ENCODE data around the gene CYP2B6. TPM values are rescaled to one million over a fixed set of nuclear protein-coding genes. Genes with fewer than 3 reads are reported as not detected.
"Not testable (repeated sequence)": the region's sequence is repeated elsewhere in the genome, so short reads cannot be mapped to it uniquely, and the experiment has no call there.

The CYP2B6 gene
- total and polyA plus RNA-seq, 2 donors (not counting 1 experiment from before 2014, with no cell fraction given): not detected

- H2AFZ ChIP-seq (ENCODE audit: low read length): no peak overlapping the region
- no peak overlapping the region for H3K9ac ChIP-seq (ENCODE audit: insufficient read depth, low read length)
- no peak overlapping the region for H3K27ac ChIP-seq (ENCODE audit: insufficient read depth, low read length)
- TF ChIP-seq CTCF (conservative IDR thresholded peaks at IDR 0.05 in 1 of 2, IDR thresholded peaks at IDR 0.05 in 1 of 2; ENCODE audit: low read depth in 1 of 2, low read length in 2 of 2) (no peak), EZH2 (IDR thresholded peaks at IDR 0.05; ENCODE audit: low read length, missing control alignments) (no peak)
- H3K36me3 ChIP-seq (ENCODE audit: control insufficient read depth, insufficient read depth, low read length): no peaks in the 10 kb centered on the region
- no peak overlapping the region for H3K4me3 ChIP-seq (replicated peaks in 1 of 4; ENCODE audit: control extremely low read depth in 1 of 4, insufficient read depth in 1 of 4, low read depth in 3 of 4, low read length in 4 of 4)
- H3K27me3 ChIP-seq (ENCODE audit: control insufficient read depth, insufficient read depth, low read length): no peaks in the 10 kb centered on the region
- no peaks in the 10 kb centered on the region for H4K20me1 ChIP-seq (ENCODE audit: control insufficient read depth, extremely low read depth, insufficient read depth, low read length)
- no peak for DNase-seq (ENCODE audit: low read depth in 2 of 2)
- H3K9me3 ChIP-seq (ENCODE audit: control insufficient read depth, insufficient read depth, low read depth, low read length): no peaks in the 10 kb centered on the region
- no peaks in the 10 kb centered on the region for H3K79me2 ChIP-seq (ENCODE audit: control insufficient read depth, insufficient read depth, low read length)
- no peaks in the 10 kb centered on the region for H3K4me1 ChIP-seq (ENCODE audit: control insufficient read depth, extremely low read depth, insufficient read depth, low read length)
- H3K4me2 ChIP-seq (ENCODE audit: extremely low read depth, insufficient read depth, low read length): no peak overlapping the region
Observed at GRCh38 chr19:41029524-41030432, 38.7 kb downstream of the CYP2B6 start.

- no peak overlapping the region for H3K9ac ChIP-seq (ENCODE audit: insufficient read depth, low read length)
- H2AFZ ChIP-seq (ENCODE audit: low read length): no peak overlapping the region
- no peak overlapping the region for H3K4me3 ChIP-seq (replicated peaks in 1 of 4; ENCODE audit: control extremely low read depth in 1 of 4, insufficient read depth in 1 of 4, low read depth in 3 of 4, low read length in 4 of 4)
- no peaks in the 10 kb centered on the region for H3K9me3 ChIP-seq (ENCODE audit: control insufficient read depth, insufficient read depth, low read depth, low read length)
- H4K20me1 ChIP-seq (ENCODE audit: control insufficient read depth, extremely low read depth, insufficient read depth, low read length): no peaks in the 10 kb centered on the region
- no peaks in the 10 kb centered on the region for H3K36me3 ChIP-seq (ENCODE audit: control insufficient read depth, insufficient read depth, low read length)
- no peaks in the 10 kb centered on the region for H3K4me1 ChIP-seq (ENCODE audit: control insufficient read depth, extremely low read depth, insufficient read depth, low read length)
- H3K79me2 ChIP-seq (ENCODE audit: control insufficient read depth, insufficient read depth, low read length): no peaks in the 10 kb centered on the region
- DNase-seq (ENCODE audit: low read depth in 2 of 2): no peak
- no peak overlapping the region for H3K4me2 ChIP-seq (ENCODE audit: extremely low read depth, insufficient read depth, low read length)
- TF ChIP-seq CTCF (conservative IDR thresholded peaks at IDR 0.05 in 1 of 2, IDR thresholded peaks at IDR 0.05 in 1 of 2; ENCODE audit: low read depth in 1 of 2, low read length in 2 of 2) (no peak), EZH2 (IDR thresholded peaks at IDR 0.05; ENCODE audit: low read length, missing control alignments) (no peak)
- H3K27ac ChIP-seq (ENCODE audit: insufficient read depth, low read length): no peak overlapping the region
- H3K27me3 ChIP-seq (ENCODE audit: control insufficient read depth, insufficient read depth, low read length): no peaks in the 10 kb centered on the region
Observed at GRCh38 chr19:41030651-41031050, 39.6 kb downstream of the CYP2B6 start.

GRCh38 chr19:41031916-41032315 lies 40.8 kb downstream of the CYP2B6 start:
- H3K36me3 ChIP-seq (ENCODE audit: control insufficient read depth, insufficient read depth, low read length): no peaks in the 10 kb centered on the region
- no peak for TF ChIP-seq CTCF (conservative IDR thresholded peaks at IDR 0.05 in 1 of 2, IDR thresholded peaks at IDR 0.05 in 1 of 2; ENCODE audit: low read depth in 1 of 2, low read length in 2 of 2)
- no peak for TF ChIP-seq EZH2 (IDR thresholded peaks at IDR 0.05; ENCODE audit: low read length, missing control alignments)
- H3K79me2 ChIP-seq (ENCODE audit: control insufficient read depth, insufficient read depth, low read length): no peaks in the 10 kb centered on the region
- no peak overlapping the region for H3K4me3 ChIP-seq (replicated peaks in 1 of 4; ENCODE audit: control extremely low read depth in 1 of 4, insufficient read depth in 1 of 4, low read depth in 3 of 4, low read length in 4 of 4)
- no peaks in the 10 kb centered on the region for H3K9me3 ChIP-seq (ENCODE audit: control insufficient read depth, insufficient read depth, low read depth, low read length)
- H3K27me3 ChIP-seq (ENCODE audit: control insufficient read depth, insufficient read depth, low read length): no peaks in the 10 kb centered on the region
- DNase-seq (ENCODE audit: low read depth in 2 of 2): no peak
- H3K27ac ChIP-seq (ENCODE audit: insufficient read depth, low read length): no peak overlapping the region
- H3K4me1 ChIP-seq (ENCODE audit: control insufficient read depth, extremely low read depth, insufficient read depth, low read length): no peaks in the 10 kb centered on the region
- no peak overlapping the region for H3K9ac ChIP-seq (ENCODE audit: insufficient read depth, low read length)
- no peaks in the 10 kb centered on the region for H4K20me1 ChIP-seq (ENCODE audit: control insufficient read depth, extremely low read depth, insufficient read depth, low read length)
- H3K4me2 ChIP-seq (ENCODE audit: extremely low read depth, insufficient read depth, low read length): no peak overlapping the region
- H2AFZ ChIP-seq (ENCODE audit: low read length): no peak overlapping the region

GRCh38 chr19:41033324-41033723 lies 42.2 kb downstream of the CYP2B6 start:
- not testable (repeated sequence) for H3K27ac ChIP-seq (ENCODE audit: insufficient read depth, low read length); H3K27me3 ChIP-seq (ENCODE audit: control insufficient read depth, insufficient read depth, low read length); H3K4me3 ChIP-seq (replicated peaks in 1 of 4; ENCODE audit: control extremely low read depth in 1 of 4, insufficient read depth in 1 of 4, low read depth in 3 of 4, low read length in 4 of 4); H2AFZ ChIP-seq (ENCODE audit: low read length); H3K4me1 ChIP-seq (ENCODE audit: control insufficient read depth, extremely low read depth, insufficient read depth, low read length); H3K79me2 ChIP-seq (ENCODE audit: control insufficient read depth, insufficient read depth, low read length); H3K9ac ChIP-seq (ENCODE audit: insufficient read depth, low read length); H3K9me3 ChIP-seq (ENCODE audit: control insufficient read depth, insufficient read depth, low read depth, low read length); DNase-seq (ENCODE audit: low read depth in 2 of 2); H3K36me3 ChIP-seq (ENCODE audit: control insufficient read depth, insufficient read depth, low read length); H3K4me2 ChIP-seq (ENCODE audit: extremely low read depth, insufficient read depth, low read length); H4K20me1 ChIP-seq (ENCODE audit: control insufficient read depth, extremely low read depth, insufficient read depth, low read length)

Data from fibroblast of lung (primary cell).